Stomach (tissue), 9 donors: ENCODE results near the gene PRDM5. TPM values are rescaled to one million over a fixed set of nuclear protein-coding genes. Genes with fewer than 3 reads are reported as not detected.

Experiments used
- DNase-seq, 2 donors: peaks; one replicate each; pipeline versions ENCODE4 v3.0.0 to v3.0.0-alpha.2; 2013 to 2019
- H3K27ac ChIP-seq, 5 donors: fragments of 200-600 bp in 4 of 5; sonication (generic) in 4 of 5; one replicate each; pipeline ENCODE4 v1.5.1; 2013 to 2019; ENCODE audit warnings: mild to moderate bottlenecking in 1 of 5, moderate library complexity in 1 of 5
- H3K27me3 ChIP-seq, 3 donors: fragments of 200-600 bp; sonication (generic); one replicate each; pipeline ENCODE4 v1.5.1; 2017 to 2019; ENCODE audit warnings: mixed run types in 1 of 3
- H3K36me3 ChIP-seq, 4 donors: fragments of 200-600 bp; sonication (generic); 1 replicate in 3 of 4; 2 replicates in 1 of 4; pipeline ENCODE4 v1.5.1; 2016 to 2019
- H3K4me1 ChIP-seq, 4 donors: fragments of 200-600 bp; sonication (generic); one replicate each; pipeline ENCODE4 v1.5.1; 2016 to 2019
- H3K4me3 ChIP-seq, 4 donors: fragments of 200-600 bp; sonication (generic) in 3 of 4; one replicate each; pipeline ENCODE4 v1.5.1; 2016 to 2019; ENCODE audit warnings: mild to moderate bottlenecking in 1 of 4
- H3K9me3 ChIP-seq, 4 donors: fragments of 200-600 bp; sonication (generic); one replicate each; pipeline ENCODE4 v1.5.1; 2016 to 2019
- CTCF ChIP-seq, 7 experiments: fragments of 450-650 bp in 4 of 7; fragments of 200-600 bp in 3 of 7; sonication (generic) in 3 of 7; IDR thresholded peaks; one replicate each; pipeline ENCODE4 v1.5.1; 2016 to 2019; ENCODE audit warnings: antibody characterized with exemption in 7 of 7, control low read depth in 2 of 7, mild to moderate bottlenecking in 1 of 7
- EP300 ChIP-seq: sonication (generic); formaldehyde crosslinking; IDR thresholded peaks from one replicate; pipeline ENCODE4 v1.6.1; 2017; ENCODE audit warnings: antibody characterized with exemption
- POLR2A ChIP-seq, 4 donors: fragments of 450-650 bp; IDR thresholded peaks; one replicate each; pipeline ENCODE4 v1.6.1; 2016; ENCODE audit warnings: antibody characterized with exemption in 4 of 4, control low read depth in 2 of 4, mild to moderate bottlenecking in 1 of 4, moderate library complexity in 1 of 4
- POLR2AphosphoS5 ChIP-seq, 3 donors: sonication (generic); formaldehyde crosslinking; IDR thresholded peaks; one replicate each; pipeline ENCODE4 v1.6.1; 2016; ENCODE audit warnings: antibody characterized with exemption in 3 of 3
- WGBS, 5 donors: extraction: QIAGEN DNeasy Blood & Tissue Kit in 3 of 5; methylation state at CpG; one replicate each; pipeline versions ENCODE4 v1.1.5 to v1.1.7; 2013 to 2018; 5-methylcytosine and 5-hydroxymethylcytosine counted together
- intact Hi-C: fragments of 100-400 bp; cut with DNase I; formaldehyde crosslinking; loops from one replicate; pipeline ENCODE4 v1.15.1; 2023; ENCODE audit warnings: low total_unique reads
- polyA plus RNA-seq, 3 donors: library from polyadenylated mRNA; stranded (reverse); fragments of 200-250 nt; gene quantifications; one replicate each; pipeline ENCODE4 v1.2.3, GENCODE V29; 2013
- total RNA-seq, 5 donors: library from RNA; depleted of rRNA; stranded (reverse); fragments of >200 nt; gene quantifications; one replicate each; pipeline versions ENCODE4 v1.1.0 to v1.2.3, GENCODE V29; 2014 to 2016
- donor health status: healthy with polysubstance abuse.
- donor health status: Bipolar disorder and iron deficiency.
- donor health status: healthy.

PRDM5 gene
- total and polyA plus RNA-seq, 8 donors = 1.5 to 64.7 (median 10.7) TPM

- Histone ChIP-seq H3K9me3 (peaks cover 0 to 3% (median 1%) of the 10 kb centered on the region in 4 donors), H3K4me1 (peaks cover 0 to 9% (median 2%) of the 10 kb centered on the region in 4 donors), H3K27me3 (no peaks in the 10 kb centered on the region), H3K36me3 (peaks cover 0 to 7% (median 4%) of the 10 kb centered on the region in 4 donors), H3K4me3 (no peak overlapping the region), H3K27ac (no peak overlapping the region)
- DNase-seq = no peak
- intact Hi-C loops = no loop called here
- TF ChIP-seq EP300 (no peak), CTCF (IDR thresholded peaks at IDR 0.05) (no peak), POLR2A (IDR thresholded peaks at IDR 0.05) (no peak), POLR2AphosphoS5 (IDR thresholded peaks at IDR 0.05) (no peak)
- 91 to 95% (median 93%) methylated on average over 5 to 8 of the region's 8 CpGs for WGBS, 5 donors
Observed at GRCh38 chr4:120839334-120839973, 83.1 kb downstream of the PRDM5 start.

- WGBS, 5 donors = 90 to 99% (median 96%) methylated on average over 5 of the region's 5 CpGs
- Histone ChIP-seq H3K27me3 (no peaks in the 10 kb centered on the region), H3K4me1 (peaks cover 0 to 9% (median 2%) of the 10 kb centered on the region in 4 donors), H3K36me3 (peaks cover 0 to 11% (median 4%) of the 10 kb centered on the region in 4 donors), H3K9me3 (peaks cover 0 to 10% (median 6%) of the 10 kb centered on the region in 4 donors), H3K4me3 (no peak overlapping the region), H3K27ac (no peak overlapping the region)
- TF ChIP-seq POLR2AphosphoS5 (IDR thresholded peaks at IDR 0.05) (no peak), EP300 (no peak), POLR2A (IDR thresholded peaks at IDR 0.05) (no peak), CTCF (IDR thresholded peaks at IDR 0.05) (no peak)
- intact Hi-C loops = no loop called here
- DNase-seq = no peak
Observed at GRCh38 chr4:120838784-120839183, 83.7 kb downstream of the PRDM5 start.

- H3K4me3 ChIP-seq = no peak overlapping the region
- WGBS, 5 donors = 87 to 97% (median 91%) methylated on average over 1 of the region's 1 CpG
- peaks cover 0 to 11% (median 4%) of the 10 kb centered on the region in 4 donors for H3K36me3 ChIP-seq
- DNase-seq = no peak
- H3K27ac ChIP-seq = no peak overlapping the region
- peaks cover 0 to 11% (median 8%) of the 10 kb centered on the region in 4 donors for H3K9me3 ChIP-seq
- H3K27me3 ChIP-seq = no peaks in the 10 kb centered on the region
- intact Hi-C loops = no loop called here
- H3K4me1 ChIP-seq = peaks cover 0 to 9% (median 2%) of the 10 kb centered on the region in 4 donors
- TF ChIP-seq POLR2A (IDR thresholded peaks at IDR 0.05) = no peak
- no peak for TF ChIP-seq EP300
- TF ChIP-seq CTCF (IDR thresholded peaks at IDR 0.05) = no peak
- no peak for TF ChIP-seq POLR2AphosphoS5 (IDR thresholded peaks at IDR 0.05)
Observed at GRCh38 chr4:120837656-120838055, 84.9 kb downstream of the PRDM5 start.

GRCh38 chr4:120835342-120835741, 87.2 kb downstream of the PRDM5 start:
- intact Hi-C loops = no loop called here
- 83 to 100% (median 85%) methylated on average over 1 of the region's 1 CpG for WGBS, 5 donors
- peaks cover 0 to 11% (median 4%) of the 10 kb centered on the region in 4 donors for H3K36me3 ChIP-seq

More at GRCh38 chr4:120835342-120835741, 87.2 kb downstream of the PRDM5 start:
- Histone ChIP-seq H3K27ac (no peak overlapping the region), H3K4me3 (no peak overlapping the region), H3K27me3 (no peaks in the 10 kb centered on the region), H3K4me1 (no peaks in the 10 kb centered on the region), H3K9me3 (peaks cover 0 to 11% (median 8%) of the 10 kb centered on the region in 4 donors)
- DNase-seq = no peak
- TF ChIP-seq POLR2A (IDR thresholded peaks at IDR 0.05) (no peak), POLR2AphosphoS5 (IDR thresholded peaks at IDR 0.05) (no peak), EP300 (no peak), CTCF (IDR thresholded peaks at IDR 0.05) (no peak)
